ENCODE results near the gene FBXW7.

FBXW7 gene

GRCh38 chr4:152389359-152389758, 146.5 kb downstream of the FBXW7 start:
- no peak for FAIRE-seq
- DNase-seq (ENCODE audit: extremely low spot score, insufficient read length, low read depth) = no peak

- DNase-seq (ENCODE audit: extremely low spot score, insufficient read length, low read depth) = no peak
- peak; percentile 29 for FAIRE-seq
These were observed 150.3 kb downstream of the FBXW7 start for GRCh38 chr4:152385551-152385950.

DNA sequence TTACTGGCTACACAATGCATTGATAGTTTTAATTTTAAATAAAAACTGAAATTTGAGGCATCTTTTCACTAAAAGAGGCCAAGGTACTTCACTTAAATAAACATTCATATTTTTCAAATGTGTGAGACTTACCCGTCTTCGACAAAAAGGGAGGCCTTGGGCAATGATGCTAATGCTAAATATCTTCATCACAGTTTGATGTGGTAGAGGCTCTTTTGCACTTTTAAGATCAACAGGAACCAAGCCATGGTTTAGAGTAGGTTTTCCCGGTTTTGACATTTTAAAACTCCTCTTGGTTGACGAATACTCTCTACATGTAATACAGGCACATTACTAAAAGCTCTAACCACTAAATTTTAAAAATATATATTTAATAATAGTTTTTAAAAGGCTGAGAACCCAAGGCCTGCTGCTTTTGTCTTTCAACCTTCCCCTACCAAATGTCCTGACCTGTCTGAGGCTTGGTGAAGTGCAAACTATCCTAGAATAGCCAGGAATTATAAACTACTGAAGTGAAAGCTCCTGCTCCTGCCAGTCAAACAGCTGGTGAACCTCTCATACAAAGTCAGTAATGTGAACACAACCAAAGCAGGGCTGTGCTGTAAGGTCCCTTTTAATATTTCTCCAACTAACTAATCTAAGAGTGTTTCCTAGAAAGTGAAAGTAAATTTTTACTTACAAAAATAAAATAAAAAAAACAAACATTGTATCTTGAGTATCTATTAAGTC, 153.7 kb downstream of the FBXW7 start:
- FAIRE-seq (peak; percentile 61), DNase-seq (ENCODE audit: extremely low spot score, insufficient read length, low read depth) (no peak)

GRCh38 chr4:152380919-152381318, 155.0 kb downstream of the FBXW7 start:
- DNase-seq (ENCODE audit: extremely low spot score, insufficient read length, low read depth) (no peak), FAIRE-seq (no peak)

- FAIRE-seq (no peak), DNase-seq (ENCODE audit: extremely low spot score, insufficient read length, low read depth) (no peak)
These were observed 155.7 kb downstream of the FBXW7 start for GRCh38 chr4:152380185-152380584.

GRCh38 chr4:152374606-152375285, 161.1 kb downstream of the FBXW7 start:
- FAIRE-seq = peak; percentile 56
- no peak for DNase-seq (ENCODE audit: extremely low spot score, insufficient read length, low read depth)

GRCh38 chr4:152374153-152374552, 161.7 kb downstream of the FBXW7 start:
- DNase-seq (ENCODE audit: extremely low spot score, insufficient read length, low read depth) (no peak), FAIRE-seq (peak; percentile 5)

DNA sequence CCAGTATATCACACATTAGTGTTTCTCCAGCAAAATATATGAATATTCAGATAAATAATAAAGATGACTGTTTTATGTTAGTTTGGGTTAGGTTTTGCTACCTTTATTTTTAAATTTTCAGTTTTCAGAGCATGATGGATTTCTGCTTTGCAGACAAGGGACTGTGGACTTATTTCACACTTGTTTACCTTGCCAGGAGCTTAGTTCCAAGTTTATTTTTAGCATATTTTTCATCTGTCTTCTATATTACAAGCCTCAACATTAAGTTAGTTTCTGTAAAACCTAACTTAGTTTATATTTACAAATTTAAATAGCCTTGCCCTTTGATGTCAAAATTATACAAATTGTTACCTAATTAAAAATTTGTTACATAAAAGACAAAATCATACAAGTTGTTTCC, 163.4 kb downstream of the FBXW7 start:
- no peak for DNase-seq (ENCODE audit: extremely low spot score, insufficient read length, low read depth)
- peak; percentile 15 for FAIRE-seq

DNA sequence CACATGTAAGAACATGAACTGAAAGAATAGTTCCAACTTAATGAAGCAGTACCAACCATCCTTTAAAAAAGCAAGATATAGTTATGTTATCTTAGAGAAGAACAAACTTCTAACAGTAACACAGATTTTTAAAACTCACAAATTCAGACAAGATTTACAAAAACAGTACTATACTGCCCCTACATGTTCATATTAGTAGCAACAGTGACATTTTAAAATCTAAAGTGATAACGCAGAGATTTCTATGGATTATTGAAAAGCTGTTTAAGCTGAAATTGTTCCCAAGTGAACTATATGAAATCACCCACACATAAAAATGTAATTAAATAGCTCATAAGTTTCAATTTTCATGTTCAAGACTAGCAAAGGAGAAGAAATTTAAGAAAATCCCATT, 166.0 kb downstream of the FBXW7 start:
- peak; percentile 35 for FAIRE-seq
- DNase-seq (ENCODE audit: extremely low spot score, insufficient read length, low read depth) = no peak

- FAIRE-seq (no peak), DNase-seq (ENCODE audit: extremely low spot score, insufficient read length, low read depth) (no peak)
These were observed 166.5 kb downstream of the FBXW7 start for GRCh38 chr4:152369203-152369901.

- FAIRE-seq (no peak), DNase-seq (ENCODE audit: extremely low spot score, insufficient read length, low read depth) (no peak)
These were observed 167.9 kb downstream of the FBXW7 start for GRCh38 chr4:152368001-152368400.

DNA sequence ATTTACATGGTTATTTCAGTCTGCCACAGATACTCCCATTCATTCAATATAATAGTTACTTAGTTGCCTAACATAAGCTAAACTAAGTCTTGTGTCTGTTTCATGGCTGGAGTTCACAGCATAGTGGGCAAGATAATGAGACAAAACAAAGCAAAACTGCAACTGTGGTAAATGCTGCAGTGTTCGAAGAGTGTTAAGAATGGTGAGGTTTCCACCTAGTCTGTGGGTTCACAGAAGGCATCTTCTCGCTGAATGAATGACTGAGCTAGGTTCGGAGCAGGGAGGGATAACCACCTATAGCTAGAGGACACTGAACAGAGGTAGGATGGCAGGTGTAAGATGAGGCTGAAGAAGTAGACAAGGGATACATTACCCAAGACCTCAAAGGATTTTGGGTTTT, 171.0 kb downstream of the FBXW7 start:
- DNase-seq (ENCODE audit: extremely low spot score, insufficient read length, low read depth) (no peak), FAIRE-seq (no peak)

- FAIRE-seq = peak; percentile 35
These were observed 171.5 kb downstream of the FBXW7 start for GRCh38 chr4:152364383-152364782.

DNA sequence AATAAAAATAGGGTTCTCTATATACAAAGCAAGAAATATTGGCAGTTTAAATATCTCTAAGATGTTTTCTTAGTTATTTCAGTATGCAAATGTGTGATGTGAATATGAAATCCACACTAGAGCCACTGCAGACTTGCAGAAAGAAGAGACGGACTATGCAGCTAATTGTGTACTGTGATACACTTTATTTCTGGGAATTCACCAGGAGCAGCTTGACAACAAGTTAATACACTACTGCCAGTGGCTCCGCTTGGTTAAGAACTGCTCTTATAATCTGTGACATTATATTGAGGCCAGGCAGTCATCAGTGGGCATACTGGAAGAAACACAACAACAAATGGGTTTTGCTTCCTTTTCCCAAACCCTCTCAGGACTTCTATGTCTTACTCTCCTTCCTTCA, 172.0 kb downstream of the FBXW7 start:
- FAIRE-seq (no peak), DNase-seq (ENCODE audit: extremely low spot score, insufficient read length, low read depth) (no peak)

More at GRCh38 chr4:152364383-152364782, 171.5 kb downstream of the FBXW7 start:
- no peak for DNase-seq (ENCODE audit: extremely low spot score, insufficient read length, low read depth)

DNA sequence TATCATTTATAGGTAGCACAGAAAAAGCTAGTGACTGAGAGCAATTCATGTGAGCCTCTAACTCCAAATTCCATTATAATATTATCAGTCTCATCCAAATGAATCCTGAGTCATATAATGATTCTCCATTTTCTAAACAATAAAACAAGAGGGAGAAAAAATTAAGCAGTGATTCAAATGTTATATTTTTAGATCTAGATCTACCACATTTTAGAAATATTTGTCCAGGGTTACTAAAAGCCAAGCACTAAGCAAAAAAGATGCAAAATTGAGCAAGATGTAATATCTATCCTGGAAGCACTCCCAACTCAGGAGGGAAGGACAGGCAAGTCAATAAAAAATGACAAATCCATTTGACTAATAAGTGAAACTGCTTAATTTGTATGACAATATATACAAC, 172.8 kb downstream of the FBXW7 start:
- FAIRE-seq (no peak), DNase-seq (ENCODE audit: extremely low spot score, insufficient read length, low read depth) (no peak)

DNA sequence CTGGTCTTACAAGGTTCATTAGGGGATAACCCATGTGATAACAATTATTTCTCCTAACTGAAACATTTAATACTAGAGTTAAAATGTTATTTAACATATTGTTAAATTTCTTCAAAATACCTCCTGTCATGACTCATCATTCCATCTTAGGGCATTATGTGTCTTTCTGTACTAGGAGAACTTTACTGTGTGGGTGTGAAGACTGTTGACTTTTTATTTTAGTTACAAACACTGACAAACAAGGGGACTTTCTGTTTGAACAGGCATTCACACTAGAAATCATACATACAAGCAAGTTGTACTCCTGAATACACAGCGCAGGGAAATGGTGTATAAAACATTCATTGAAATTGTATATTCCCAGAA, 175.9 kb downstream of the FBXW7 start:
- FAIRE-seq (peak; percentile 72), DNase-seq (ENCODE audit: extremely low spot score, insufficient read length, low read depth) (peak; percentile 0)

- no peak for DNase-seq (ENCODE audit: extremely low spot score, insufficient read length, low read depth)
These were observed 176.5 kb downstream of the FBXW7 start for GRCh38 chr4:152359208-152360044.

GRCh38 chr4:152357206-152357605, 178.7 kb downstream of the FBXW7 start:
- FAIRE-seq (no peak), DNase-seq (ENCODE audit: extremely low spot score, insufficient read length, low read depth) (no peak)

More at GRCh38 chr4:152359208-152360044, 176.5 kb downstream of the FBXW7 start:
- FAIRE-seq = no peak

DNA sequence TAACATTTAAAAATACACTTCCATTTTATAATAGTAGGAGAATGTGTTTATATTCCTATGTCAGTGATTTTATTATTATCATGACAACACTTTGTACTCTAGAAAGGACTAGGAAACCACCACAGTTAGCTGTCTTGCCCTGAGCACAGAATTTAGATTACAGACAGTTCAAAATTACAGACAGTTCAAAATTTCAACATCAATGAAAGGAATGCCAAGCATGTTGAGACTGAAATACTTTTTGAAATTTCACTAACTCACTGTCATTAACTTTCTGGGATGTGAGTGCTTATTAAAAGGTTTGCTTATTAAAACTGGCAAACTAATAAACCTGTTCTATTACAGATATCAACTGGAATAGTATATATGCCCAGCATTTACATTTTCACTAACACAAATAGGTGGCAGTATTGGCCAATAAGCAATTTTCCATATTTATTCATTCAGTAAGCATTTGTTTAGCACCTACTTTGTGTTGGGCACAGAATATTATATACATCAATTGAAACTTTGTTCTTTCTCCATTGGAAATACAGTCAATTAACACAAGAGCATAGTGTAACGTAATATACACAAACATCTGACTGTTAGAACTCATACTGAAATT, 179.4 kb downstream of the FBXW7 start:
- DNase-seq (ENCODE audit: extremely low spot score, insufficient read length, low read depth) (no peak), FAIRE-seq (peak; percentile 67)

DNA sequence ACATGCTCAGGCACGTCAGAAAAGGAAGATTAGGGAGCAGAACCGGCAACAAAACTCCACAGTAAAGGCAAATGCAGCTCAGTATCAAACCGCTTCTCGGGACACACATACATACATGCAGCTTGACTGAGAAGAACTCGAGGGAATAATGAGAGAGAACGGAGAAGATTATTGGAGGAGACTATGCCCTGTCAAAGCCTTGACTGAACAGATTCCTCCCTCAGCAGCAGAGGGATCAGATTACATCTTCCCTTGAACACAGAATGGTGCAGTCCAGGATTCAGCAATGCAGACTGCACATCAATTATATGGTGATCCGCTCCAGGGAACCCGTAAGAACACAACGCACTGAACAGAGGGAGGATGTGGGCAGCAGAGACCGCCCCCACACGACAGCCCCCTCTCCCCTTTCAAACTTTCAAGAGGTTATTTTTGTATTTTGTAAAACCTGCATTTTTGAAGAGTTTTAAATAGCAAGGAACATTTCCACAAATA, 183.2 kb downstream of the FBXW7 start:
- FAIRE-seq (peak; percentile 70), DNase-seq (ENCODE audit: extremely low spot score, insufficient read length, low read depth) (no peak)
